ENCODE measurements around the gene NAA40.

The NAA40 gene

DNA sequence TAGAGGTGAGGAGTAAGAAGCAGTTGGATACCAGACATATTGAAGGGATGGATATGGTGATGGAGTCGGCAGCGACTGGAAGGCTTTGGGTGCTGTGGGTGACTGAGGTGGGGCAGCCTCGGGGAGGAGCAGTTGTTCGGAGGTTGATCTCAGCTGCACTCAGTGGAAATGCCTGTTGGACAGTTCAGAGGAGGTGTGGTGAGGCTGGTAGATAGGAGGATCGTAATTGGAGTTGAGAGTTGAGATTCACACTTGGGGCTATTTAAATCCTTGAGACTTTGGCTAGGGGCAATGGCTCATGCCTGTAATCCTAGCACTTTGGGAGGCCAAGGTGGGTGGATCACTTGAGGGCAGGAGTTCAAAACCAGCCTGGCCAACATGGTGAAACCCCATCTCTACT, 54.3 kb downstream of the NAA40 start:
- DNase-seq: no peak

DNA sequence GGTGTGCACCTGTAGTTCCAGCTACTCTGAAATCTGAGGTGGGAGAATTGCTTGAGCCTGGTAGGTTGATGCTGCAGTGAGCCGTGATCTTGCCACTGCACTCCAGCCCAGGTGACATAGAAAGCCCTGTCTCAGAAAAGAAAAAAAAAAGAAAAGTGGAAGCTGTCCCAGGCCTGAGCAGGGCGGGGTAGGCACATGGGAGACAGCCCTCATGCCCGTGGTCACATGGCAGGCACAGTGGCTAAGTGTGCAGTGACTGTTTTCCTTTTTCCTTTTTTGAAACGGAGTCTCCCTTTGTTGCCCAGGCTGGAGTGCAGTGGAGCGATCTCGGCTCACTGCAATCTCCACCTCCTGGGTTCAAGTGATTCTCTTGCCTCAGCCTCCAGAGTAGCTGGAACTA, 55.2 kb downstream of the NAA40 start:
- no peak for DNase-seq

DNA sequence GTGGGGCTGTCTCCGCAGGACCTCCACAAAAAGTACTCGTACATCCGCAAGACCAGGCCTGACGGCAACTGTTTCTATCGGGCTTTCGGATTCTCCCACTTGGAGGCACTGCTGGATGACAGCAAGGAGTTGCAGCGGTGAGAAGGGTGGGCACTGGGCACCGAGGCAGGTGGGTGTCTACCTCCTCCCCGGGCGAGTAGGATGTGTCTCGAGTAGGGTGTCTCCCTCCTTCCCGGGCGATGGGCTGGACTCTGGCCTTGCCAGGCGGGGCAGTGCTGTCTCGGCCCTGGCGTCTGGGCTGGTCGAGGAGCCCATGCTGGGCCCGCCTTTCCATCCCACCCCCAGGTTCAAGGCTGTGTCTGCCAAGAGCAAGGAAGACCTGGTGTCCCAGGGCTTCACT, 57.7 kb downstream of the NAA40 start:
- no peak for DNase-seq

DNA sequence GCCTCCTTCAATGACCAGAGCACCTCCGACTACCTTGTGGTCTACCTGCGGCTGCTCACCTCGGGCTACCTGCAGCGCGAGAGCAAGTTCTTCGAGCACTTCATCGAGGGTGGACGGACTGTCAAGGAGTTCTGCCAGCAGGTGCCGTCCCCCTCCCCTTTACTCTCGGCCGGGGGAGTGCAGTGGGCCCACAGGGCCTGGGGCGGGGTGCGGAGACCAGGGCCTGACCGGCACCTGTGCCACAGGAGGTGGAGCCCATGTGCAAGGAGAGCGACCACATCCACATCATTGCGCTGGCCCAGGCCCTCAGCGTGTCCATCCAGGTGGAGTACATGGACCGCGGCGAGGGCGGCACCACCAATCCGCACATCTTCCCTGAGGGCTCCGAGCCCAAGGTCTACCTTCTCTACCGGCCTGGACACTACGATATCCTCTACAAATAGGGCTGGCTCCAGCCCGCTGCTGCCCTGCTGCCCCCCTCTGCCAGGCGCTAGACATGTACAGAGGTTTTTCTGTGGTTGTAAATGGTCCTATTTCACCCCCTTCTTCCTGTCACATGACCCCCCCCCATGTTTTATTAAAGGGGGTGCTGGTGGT, 58.4 kb downstream of the NAA40 start:
- no peak for DNase-seq

DNA sequence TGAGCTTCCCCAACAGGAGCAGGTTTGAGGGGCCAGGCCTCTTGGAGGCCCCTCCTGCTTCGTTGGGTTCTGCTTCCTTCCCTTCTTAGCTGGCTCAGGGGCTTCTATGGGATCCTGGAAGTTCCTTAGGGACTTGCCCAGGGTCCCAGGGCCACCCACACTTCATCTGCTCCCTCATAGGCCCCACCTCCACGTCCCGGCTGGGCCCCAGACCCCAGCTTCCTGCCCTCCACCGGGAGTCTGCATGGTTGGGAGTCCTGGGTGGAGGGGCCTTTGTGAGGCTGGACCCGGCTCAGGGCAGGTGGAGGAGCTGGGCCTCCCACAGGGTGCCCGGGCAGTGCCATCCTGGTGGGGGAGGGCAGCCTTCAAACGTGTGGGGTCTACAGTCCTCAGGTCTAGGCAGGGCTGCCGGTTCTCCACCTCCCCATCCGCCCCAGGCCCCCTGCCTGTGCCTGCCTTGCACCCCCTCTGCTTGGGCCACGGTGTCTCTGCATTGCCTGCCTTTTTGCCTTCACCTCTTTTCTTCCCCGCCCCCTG, 59.1 kb downstream of the NAA40 start:
- no peak for DNase-seq

DNA sequence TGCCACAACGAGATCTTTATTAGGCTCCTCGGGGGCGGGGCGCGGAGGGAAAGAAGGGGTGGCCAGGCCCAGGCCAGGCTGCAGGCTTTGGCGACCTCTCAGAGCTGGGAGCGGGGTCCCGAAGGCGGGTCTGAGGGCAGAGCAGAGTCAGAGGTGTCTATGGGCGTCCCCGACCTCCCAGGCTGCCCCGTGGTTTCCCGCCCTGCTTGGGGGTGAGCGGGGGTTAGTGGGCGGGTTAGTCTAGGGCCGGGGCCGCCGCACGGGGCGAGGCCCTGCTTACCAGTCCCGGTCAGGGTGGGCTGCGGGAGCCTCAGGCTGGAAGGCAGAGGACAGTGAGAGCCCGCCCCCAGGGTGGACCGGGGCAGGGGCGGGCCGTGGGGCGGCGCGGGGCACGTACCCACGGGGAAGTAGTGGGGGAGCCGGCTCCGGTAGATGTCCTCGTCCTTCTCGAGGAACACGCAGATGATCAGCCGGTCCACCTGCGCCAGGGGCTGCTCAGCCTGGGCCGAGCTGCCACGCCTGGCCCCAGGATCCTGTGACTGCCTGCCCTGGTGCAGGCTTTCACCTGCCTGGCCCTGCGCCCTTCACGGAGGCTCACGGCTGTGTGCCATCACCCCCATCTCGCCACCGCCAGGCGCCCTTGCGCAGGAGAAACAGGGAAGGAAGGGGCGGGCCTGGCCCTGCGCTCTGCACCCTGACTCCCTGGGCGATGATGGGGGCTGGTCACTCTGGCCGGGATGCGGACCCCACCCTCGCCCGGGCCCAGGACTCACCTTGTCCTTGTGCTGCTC, 60.0 kb downstream of the NAA40 start:
- peak; percentile 18 for DNase-seq

DNA sequence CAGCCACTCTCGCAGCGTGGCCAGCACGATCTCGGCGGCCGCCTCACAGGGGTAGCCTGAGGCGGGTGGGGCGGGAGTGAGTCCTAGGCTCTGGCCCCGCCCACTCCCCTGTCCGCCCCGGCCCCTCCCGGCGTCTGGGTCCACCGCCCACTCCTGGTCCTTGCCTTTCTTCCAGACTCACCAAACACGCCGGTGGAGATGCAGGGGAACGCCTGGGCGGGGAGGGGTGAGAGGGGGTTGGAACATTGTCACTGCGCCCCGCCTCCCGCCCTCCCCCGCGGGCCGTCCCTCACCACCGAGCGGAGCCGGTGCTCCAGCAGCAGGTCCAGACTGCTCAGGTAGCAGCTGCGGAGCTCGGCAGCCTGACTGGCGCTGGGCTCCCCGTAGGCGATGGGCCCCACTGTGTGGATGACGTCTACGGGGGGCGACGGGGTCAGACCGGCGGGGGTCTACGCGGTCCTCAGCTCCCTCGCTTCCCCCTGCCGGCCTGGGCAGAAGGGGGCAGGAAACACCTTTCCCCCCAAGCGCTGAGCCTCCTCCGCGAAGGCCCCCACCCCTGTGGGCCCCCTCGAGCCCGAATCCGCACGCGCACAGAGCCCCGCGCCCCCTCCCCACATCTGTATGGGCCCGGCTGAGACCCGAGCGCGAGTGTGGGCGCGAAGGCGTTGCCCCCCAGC, 60.7 kb downstream of the NAA40 start:
- DNase-seq: peak; percentile 55

DNA sequence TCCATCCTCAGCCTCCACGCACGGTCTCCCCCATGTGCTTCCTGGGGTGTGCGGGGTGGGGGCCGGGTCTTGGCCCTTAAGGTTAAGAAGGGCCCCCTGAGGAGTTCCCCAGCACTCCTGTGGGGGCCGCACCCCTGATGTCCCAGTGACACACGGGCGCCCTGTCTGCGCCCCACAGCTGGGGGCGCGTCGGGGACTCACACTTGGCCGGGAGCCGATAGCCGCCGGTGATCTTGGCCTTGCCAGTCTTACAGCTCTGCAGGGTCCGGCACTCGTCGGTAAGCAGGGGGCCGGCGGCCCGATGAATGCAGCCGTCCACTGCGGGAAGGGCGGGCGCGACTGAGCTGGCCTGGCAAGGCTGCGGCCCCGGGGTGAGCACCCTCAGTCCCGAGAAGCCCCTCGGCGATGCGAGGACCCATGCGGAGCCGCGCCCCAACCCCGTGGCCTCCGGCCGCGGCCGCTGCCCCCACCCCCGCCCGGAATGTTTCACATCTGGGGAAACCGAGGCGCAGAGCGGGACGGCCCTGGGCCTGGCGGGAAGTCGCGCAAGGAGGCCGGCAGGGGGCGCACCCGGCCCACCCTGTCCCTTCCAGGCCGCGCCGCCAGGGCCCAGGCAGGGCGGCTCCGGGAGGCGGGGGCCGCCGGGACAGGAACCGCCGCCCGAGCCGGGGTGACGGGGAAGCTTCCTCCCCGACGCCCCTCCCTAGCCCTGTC, 61.4 kb downstream of the NAA40 start:
- DNase-seq: peak; percentile 80

DNA sequence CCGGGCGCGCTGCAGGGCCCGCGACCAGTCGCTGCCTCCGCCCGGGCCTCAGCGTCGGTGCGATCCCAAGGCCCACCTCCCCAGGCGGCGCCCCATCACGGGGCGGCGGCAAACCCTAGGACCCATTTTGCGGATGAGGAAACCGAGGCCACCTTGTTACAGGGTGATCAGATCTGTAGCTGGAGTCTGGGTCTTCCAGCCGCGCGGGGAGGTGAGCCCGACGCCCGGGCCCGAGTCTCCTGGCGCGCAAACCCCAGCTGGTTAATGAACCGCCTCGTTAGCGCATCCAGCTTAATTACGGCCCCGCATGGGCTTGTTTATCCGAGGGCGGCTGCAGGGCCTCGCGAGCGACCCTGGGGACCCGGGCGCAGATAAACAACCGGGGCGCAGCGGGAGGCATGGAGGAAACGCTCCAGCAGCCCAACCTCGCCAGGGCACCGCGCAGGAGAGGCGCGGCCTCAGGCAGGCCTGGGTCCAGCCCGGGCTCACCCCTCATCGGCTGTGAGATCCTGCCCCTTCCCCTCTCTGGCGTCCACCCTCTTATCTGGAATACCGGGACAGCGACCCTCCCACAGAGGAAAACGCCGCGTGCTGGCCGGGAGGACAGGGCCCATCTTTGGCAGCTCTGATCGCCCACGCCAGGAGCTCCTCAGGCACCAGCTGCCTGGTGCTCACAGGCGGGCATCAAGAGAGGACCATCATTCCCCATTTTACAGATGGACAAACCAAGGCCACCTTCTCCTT, 62.1 kb downstream of the NAA40 start:
- DNase-seq: no peak

DNA sequence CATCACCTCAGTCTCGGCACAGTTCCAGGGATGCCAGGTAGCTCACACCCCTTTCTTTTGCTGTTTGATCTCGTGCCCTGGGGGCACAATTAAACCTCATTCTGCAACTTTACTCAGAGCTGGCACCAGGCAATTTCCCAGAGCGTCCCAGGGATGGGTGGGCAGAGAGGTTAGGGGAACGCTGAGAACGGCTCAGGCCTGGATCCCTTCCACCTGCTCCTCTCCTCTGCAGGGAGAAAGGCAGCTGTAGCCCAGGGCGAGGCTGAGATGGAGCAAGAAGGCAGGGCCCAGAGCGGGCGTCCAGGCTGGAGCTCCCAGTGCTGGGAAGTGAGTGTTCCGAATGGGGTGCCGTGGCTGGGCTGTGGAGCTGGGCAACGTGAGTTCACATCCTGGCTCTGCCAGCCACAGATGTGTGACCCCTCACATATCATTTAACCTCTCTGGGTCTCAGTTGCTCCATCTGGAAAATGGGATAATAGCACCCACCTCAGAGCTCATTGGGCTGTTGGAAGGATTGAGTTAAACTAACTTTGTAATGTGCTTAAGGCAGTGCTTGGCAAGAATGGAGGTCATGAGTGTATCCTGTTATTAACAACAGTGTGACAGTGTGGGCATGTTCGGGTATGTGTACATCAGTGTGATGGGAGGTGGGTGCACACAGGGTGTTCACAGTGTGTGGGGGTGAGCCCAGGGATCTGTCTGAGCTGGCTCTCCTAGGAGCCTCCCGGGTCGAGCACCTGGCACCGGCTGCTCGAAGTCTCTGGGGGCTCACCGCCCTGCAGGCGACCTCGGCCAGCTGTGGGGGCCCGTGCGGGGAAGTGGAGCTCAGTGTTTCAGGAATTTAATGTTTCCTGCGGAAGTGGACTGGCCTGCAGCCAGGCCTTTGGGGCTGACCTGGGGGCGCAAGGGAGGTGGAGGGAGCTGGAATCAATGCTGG, 63.0 kb downstream of the NAA40 start:
- DNase-seq: no peak

DNA sequence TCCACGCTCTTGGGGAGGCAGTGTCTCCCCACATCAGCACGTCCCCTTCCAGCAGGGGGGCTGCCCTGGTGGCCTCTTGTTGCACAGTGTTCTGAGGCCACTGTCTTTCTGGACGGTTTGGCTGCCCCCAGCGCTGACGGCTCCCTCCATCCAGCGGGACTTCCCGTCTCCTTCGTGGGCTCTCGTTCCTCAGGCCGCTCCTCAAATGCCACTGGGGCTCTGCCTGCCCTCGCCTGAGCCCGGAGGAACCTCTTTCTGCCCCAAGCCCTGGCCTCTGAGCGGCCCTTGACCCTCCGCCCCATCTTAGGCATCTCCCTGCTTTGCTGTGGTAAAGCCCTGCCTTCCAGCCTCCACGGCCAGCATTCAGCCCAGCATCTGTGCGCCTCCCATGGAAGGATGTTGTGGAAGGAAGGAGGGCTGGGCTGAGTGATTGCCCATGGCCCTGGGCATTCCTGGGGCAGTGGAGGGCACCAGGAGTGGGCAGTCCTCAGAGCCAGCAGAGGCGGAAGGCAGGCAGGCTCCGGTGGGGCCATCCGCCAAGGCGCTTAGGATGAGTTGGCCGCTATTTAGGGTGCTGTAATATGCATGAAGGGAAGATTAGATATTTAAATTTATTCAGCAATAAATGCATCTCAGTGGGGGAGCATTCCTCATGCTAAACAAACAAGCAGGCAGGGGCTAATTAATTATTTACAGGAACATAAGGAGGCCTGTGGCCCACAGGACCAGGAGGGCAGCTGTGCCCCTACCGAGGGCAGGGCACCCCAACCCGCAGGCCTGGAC, 65.2 kb downstream of the NAA40 start:
- no peak for DNase-seq

DNA sequence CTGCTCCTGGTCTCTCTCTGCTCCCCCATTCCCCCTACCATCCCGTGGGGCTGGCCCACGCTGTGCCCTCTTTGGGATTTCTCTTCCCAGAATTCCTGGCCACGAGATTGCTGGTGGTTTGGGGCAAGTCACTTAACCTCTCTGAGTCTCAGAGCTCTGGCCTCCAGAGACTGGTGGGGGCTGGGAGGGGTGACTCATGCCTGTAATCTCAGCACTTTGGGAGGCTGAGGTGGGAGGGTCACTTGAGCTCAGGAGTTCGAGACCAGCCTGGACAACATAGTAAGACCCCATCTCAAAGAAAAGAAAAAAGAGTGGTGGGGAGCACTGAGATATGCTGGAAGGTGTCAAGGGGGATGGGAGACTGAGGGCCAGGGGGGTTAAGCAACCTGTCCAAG, 65.8 kb downstream of the NAA40 start:
- DNase-seq: no peak

DNA sequence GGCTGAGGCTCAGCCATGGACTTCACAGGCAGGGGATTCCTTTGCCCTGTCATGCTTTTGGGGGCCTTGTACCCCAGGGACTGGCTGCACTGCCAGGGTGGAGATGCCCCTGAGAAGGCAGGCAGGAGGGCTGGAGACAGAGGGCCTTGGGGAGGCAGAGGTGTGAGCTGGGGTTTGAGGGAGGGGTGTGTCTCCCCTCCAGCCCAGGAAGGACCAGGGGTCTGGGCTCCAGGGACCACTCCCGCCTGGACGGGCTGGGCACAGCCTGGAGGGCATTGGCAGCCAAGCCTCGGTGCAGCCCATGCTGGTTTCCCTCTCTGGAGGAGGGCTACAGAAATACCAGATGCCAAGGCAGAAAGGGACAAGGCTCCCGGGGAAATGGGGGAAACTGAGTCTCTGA, 66.9 kb downstream of the NAA40 start:
- DNase-seq: no peak

DNA sequence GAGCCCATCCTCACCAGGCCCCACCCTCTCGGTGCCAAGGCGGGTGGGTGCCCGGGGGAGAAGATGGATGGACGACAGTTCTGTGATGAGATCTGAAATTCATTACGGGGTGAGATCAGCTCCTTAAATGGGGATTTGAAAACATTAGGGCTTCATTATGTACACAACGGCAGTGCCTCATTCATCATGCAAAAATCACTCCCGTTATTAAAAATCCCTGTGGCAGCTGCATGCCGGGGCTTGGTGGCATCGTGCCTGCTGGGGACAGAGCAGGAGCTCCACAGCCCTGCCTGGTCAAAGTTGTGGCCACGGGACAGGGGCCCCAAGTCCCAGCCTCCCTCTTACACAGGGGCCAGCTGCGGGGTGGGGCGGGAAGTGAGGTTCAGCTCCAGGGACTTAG, 67.6 kb downstream of the NAA40 start:
- no peak for DNase-seq

Data from activated CD4-positive, alpha-beta T cell treated with anti-CD3 and anti-CD28 coated beads, Interleukin-2, Interleukin-6, amounts not matched to agents 100 ng/mL and 50 ng/mL, durations not matched to agents 16 hours and 8 hours (primary cell).